Heart left ventricle (tissue), 16 donors: ENCODE measurements around the gene WNT7B. TPM values are rescaled to one million over a fixed set of nuclear protein-coding genes. Genes with fewer than 3 reads are reported as not detected.

Source experiments
- ATAC-seq, 4 donors: fragments of 200-7000 bp; cut with Tn5 transposase; one replicate each; pipeline ENCODE4 v1.9.1; 2020 to 2022; ENCODE audit warnings: moderate library complexity in 4 of 4, mild to moderate bottlenecking in 3 of 4, moderate number of reproducible peaks in 1 of 4
- DNase-seq, 5 donors: peaks; one replicate each; pipeline ENCODE4 v3.0.0-alpha.2; 2020
- H3K27ac ChIP-seq, 12 donors: fragments of 200-600 bp; sonication (generic) in 4 of 12; one replicate each; pipeline versions ENCODE4 v1.5.0 to v1.8.0; 2016 to 2022; ENCODE audit warnings: mild to moderate bottlenecking in 2 of 12
- H3K27me3 ChIP-seq, 9 donors: fragments of 200-600 bp; sonication (generic) in 2 of 9; one replicate each; pipeline versions ENCODE4 v1.5.1 to v1.8.0; 2016 to 2022; ENCODE audit warnings: mild to moderate bottlenecking in 3 of 9
- H3K36me3 ChIP-seq, 9 donors: fragments of 200-600 bp; sonication (generic) in 2 of 9; one replicate each; pipeline versions ENCODE4 v1.5.0 to v1.8.0; 2018 to 2022; ENCODE audit warnings: mild to moderate bottlenecking in 2 of 9
- H3K4me1 ChIP-seq, 12 donors: fragments of 200-600 bp; sonication (generic) in 4 of 12; one replicate each; pipeline versions ENCODE4 v1.5.0 to v1.8.0; 2016 to 2022; ENCODE audit warnings: mild to moderate bottlenecking in 3 of 12
- H3K4me3 ChIP-seq, 12 donors: fragments of 200-600 bp; sonication (generic) in 4 of 12; one replicate each; pipeline versions ENCODE4 v1.5.0 to v1.8.0; 2017 to 2022; ENCODE audit warnings: mild to moderate bottlenecking in 9 of 12, moderate library complexity in 4 of 12
- H3K9me3 ChIP-seq, 12 donors: fragments of 200-600 bp; sonication (generic) in 4 of 12; one replicate each; pipeline versions ENCODE4 v1.5.0 to v1.8.0; 2016 to 2022; ENCODE audit warnings: mild to moderate bottlenecking in 1 of 12
- POLR2A ChIP-seq, 2 donors: fragments of 450-650 bp; IDR thresholded peaks; one replicate each; pipeline ENCODE4 v1.6.1; 2017; ENCODE audit warnings: antibody characterized with exemption in 2 of 2, mild to moderate bottlenecking in 2 of 2, moderate library complexity in 2 of 2
- WGBS, 4 donors: extraction: QIAGEN DNeasy Blood & Tissue Kit in 2 of 4; methylation state at CpG; one replicate each; pipeline versions ENCODE4 v1.1.5 to v1.1.7; 2013 to 2018; 5-methylcytosine and 5-hydroxymethylcytosine counted together
- intact Hi-C, 10 donors: fragments of 100-400 bp; cut with DNase I; formaldehyde crosslinking; loops; one replicate each; pipeline versions ENCODE4 v1.11.1 to v1.14.2; 2022
- polyA plus RNA-seq, 2 donors: library from polyadenylated mRNA; stranded (reverse); fragments of 200-250 nt; gene quantifications; one replicate each; pipeline ENCODE4 v1.2.3, GENCODE V29; 2013
- total RNA-seq, 9 donors: library from RNA; depleted of rRNA in 2 of 9; stranded (reverse); fragments of >200 nt in 2 of 9; fragmentation: NEBNext Ultra II Directional in 3 of 9; extraction: Animal tissue kit (Norgen Biotek cat#: 25700) in 3 of 9; gene quantifications; one replicate each; pipeline versions ENCODE4 v1.1.0 to v1.2.4, GENCODE V29; 2016 to 2023
- TF ChIP-seq, protein P1 (sequence below), 12 donors: fragments of 200-600 bp; sonication (generic) in 4 of 12; IDR thresholded peaks; one replicate each; pipeline versions ENCODE4 v1.5.0 to v1.8.0; 2018 to 2022; ENCODE audit warnings: antibody characterized with exemption in 12 of 12, mild to moderate bottlenecking in 5 of 12
- donor health status: ischemic (EF 13 %, LVEDD 7.1; RV severe dilation, severe dysfunction).
- donor health status: healthy with polysubstance abuse.
- donor health status: DM: no; HTN: yes; CAD: no.
- donor health status: DM: no; HTN: no; CAD: no.
- donor health status: ischemic (EF 25% LVEDD 6.9; RV normal size, moderate dysfunction).
- donor health status: ischemic (EF 25% LVEDD 5.7; RV mildly dilated, moderate dysfunction).
- donor health status: healthy.
- donor health status: DM: yes; HTN: yes; CAD: no.
- donor health status: ischemic (EF 35%, LVEDD 5.7; RV mildly dilated, moderate dysfunction).
- donor health status: nonischemic (EF 11% LVEDD 7.7; RV severe dilation, severe dysfunction).
- donor health status: DM: yes; HTN: yes; CAD: no.
- donor health status: PGD.
- donor health status: ischemic (EF 29% LVEDD 5.4; RV normal size, mild dysfunction).
- donor health status: nonischemic (EF 23%, LVEDD 6.1; RV moderate dilation, normal function).

WNT7B gene
- total and polyA plus RNA-seq, 11 donors: 0.36 TPM; not detected in 10

GRCh38 chr22:46019351-46019750 lies 42.4 kb upstream of the WNT7B start:
- DNase-seq (no peak), ATAC-seq (no peak)
- Histone ChIP-seq H3K27ac (no peak overlapping the region), H3K4me3 (no peak overlapping the region), H3K9me3 (no peaks in the 10 kb centered on the region), H3K36me3 (no peaks in the 10 kb centered on the region), H3K27me3 (no peaks in the 10 kb centered on the region), H3K4me1 (peaks cover 0 to 14% (median 1%) of the 10 kb centered on the region in 12 donors)
- TF ChIP-seq POLR2A (IDR thresholded peaks at IDR 0.05): no peak
- TF ChIP-seq, protein P1, sequence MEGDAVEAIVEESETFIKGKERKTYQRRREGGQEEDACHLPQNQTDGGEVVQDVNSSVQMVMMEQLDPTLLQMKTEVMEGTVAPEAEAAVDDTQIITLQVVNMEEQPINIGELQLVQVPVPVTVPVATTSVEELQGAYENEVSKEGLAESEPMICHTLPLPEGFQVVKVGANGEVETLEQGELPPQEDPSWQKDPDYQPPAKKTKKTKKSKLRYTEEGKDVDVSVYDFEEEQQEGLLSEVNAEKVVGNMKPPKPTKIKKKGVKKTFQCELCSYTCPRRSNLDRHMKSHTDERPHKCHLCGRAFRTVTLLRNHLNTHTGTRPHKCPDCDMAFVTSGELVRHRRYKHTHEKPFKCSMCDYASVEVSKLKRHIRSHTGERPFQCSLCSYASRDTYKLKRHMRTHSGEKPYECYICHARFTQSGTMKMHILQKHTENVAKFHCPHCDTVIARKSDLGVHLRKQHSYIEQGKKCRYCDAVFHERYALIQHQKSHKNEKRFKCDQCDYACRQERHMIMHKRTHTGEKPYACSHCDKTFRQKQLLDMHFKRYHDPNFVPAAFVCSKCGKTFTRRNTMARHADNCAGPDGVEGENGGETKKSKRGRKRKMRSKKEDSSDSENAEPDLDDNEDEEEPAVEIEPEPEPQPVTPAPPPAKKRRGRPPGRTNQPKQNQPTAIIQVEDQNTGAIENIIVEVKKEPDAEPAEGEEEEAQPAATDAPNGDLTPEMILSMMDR (IDR thresholded peaks at IDR 0.05): no peak
- intact Hi-C loops: loop anchor here in 1 of 10 donors (5.0 kb wide), 1 partner anchor 73 kb away; no protein-coding TSS in a partner anchor
- 62 to 81% (median 66%) methylated on average over 6 of the region's 6 CpGs for WGBS, 4 donors

DNA sequence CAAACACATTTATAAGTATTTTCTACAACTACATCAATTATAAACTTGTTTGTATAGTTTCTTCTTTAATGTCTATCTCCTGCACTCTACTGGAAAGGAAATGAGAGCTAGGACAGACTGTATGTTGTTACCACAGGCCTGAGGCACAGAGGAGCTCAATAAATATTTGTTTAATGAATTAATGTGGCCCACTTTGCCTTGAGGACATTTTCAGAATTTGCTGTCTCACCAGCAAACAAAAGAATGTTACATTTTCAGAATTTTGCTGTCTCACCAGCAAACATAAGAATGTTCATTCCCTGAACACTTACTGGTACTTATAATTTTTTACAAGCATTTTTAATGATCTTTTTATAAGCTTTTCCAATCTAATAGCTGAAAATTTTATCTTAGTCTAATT lies 41.9 kb upstream of the WNT7B start:
- ATAC-seq (no peak), DNase-seq (no peak)
- intact Hi-C loops: loop anchor here in 1 of 10 donors (5.0 kb wide), 1 partner anchor 73 kb away; no protein-coding TSS in a partner anchor
- TF ChIP-seq, protein P1 (IDR thresholded peaks at IDR 0.05): no peak
- no peaks in the 10 kb centered on the region for H3K36me3 ChIP-seq
- peaks cover 0 to 16% (median 3%) of the 10 kb centered on the region in 12 donors for H3K4me1 ChIP-seq
- no peak overlapping the region for H3K27ac ChIP-seq
- no peak overlapping the region for H3K4me3 ChIP-seq
- H3K27me3 ChIP-seq: no peaks in the 10 kb centered on the region
- H3K9me3 ChIP-seq: no peaks in the 10 kb centered on the region

DNA sequence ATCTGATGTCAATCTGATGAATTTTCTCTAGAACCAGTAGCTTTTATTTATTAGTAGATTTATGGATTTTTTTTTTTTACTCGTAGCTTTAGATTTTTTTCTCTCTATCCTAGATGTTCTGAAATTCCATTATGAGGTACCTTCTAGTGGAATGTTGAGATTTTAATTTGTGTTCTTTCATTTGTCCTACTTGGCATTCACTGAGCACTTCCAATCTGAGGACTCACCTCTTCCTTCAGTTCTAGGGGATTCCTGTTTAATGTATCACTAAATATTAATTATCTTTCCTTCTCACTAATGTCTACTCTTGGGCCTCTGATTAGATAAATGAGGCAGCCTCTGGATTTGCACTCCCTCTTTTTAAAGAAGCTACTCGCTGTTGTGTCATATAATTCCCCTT lies 40.2 kb upstream of the WNT7B start:
- intact Hi-C loops: loop anchor here in 1 of 10 donors (5.0 kb wide), 1 partner anchor 75 kb away; no protein-coding TSS in a partner anchor
- ATAC-seq: no peak
- no peaks in the 10 kb centered on the region for H3K9me3 ChIP-seq
- no peaks in the 10 kb centered on the region for H3K27me3 ChIP-seq
- no peak overlapping the region for H3K27ac ChIP-seq
- no peak overlapping the region for H3K4me3 ChIP-seq
- peaks cover 0 to 25% (median 16%) of the 10 kb centered on the region in 12 donors for H3K4me1 ChIP-seq
- no peak for DNase-seq
- TF ChIP-seq POLR2A (IDR thresholded peaks at IDR 0.05): no peak
- TF ChIP-seq, protein P1 (IDR thresholded peaks at IDR 0.05): no peak
- 88 to 95% (median 91%) methylated on average over 2 of the region's 2 CpGs for WGBS, 4 donors
- no peaks in the 10 kb centered on the region for H3K36me3 ChIP-seq

- peak; percentile 92 to 98 (median 95) for DNase-seq
- intact Hi-C loops: loop anchor here in 5 of 10 donors (1.0 to 5.0 kb wide), 4 partner anchors 15 to 79 kb away; no protein-coding TSS in a partner anchor
- Histone ChIP-seq H3K4me3 (peak overlapping the region; percentile 45 to 77 (median 64)), H3K9me3 (peaks cover 0 to 16% (median 10%) of the 10 kb centered on the region in 12 donors), H3K27me3 (no peaks in the 10 kb centered on the region), H3K27ac (peak overlapping the region; percentile 92 to 98 (median 96)), H3K4me1 (peaks cover 0 to 39% (median 23%) of the 10 kb centered on the region in 12 donors), H3K36me3 (no peaks in the 10 kb centered on the region)
- TF ChIP-seq, protein P1 (IDR thresholded peaks at IDR 0.05): peak; percentile 62 to 84 (median 71)
- TF ChIP-seq POLR2A (IDR thresholded peaks at IDR 0.05): peak; percentile 4 to 24
- WGBS, 4 donors: 1% methylated on average over 54 to 56 of the region's 56 CpGs
- ATAC-seq: peak; percentile 92 to 97 (median 95)
Observed at GRCh38 chr22:46013460-46014416, 36.8 kb upstream of the WNT7B start.
